Keratinocyte (primary cell): ENCODE data around the gene PSMD8.
"Not testable (repeated sequence)": the region's sequence is repeated elsewhere in the genome, so short reads cannot be mapped to it uniquely, and the experiment has no call there.

ENCODE experiments used
- CTCF ChIP-seq, 3 experiments: IDR thresholded peaks in 1 of 3; conservative IDR thresholded peaks in 1 of 3; optimal IDR thresholded peaks in 1 of 3; 2 replicates in 2 of 3; 3 replicates in 1 of 3; pipeline versions ENCODE3 to v1.5.1; 2011; ENCODE audit warnings: low read length in 3 of 3, mild to moderate bottlenecking in 3 of 3, moderate library complexity in 2 of 3, control low read depth in 1 of 3, inconsistent platforms in 1 of 3; ENCODE audit not compliant: insufficient read depth in 2 of 3; ENCODE audit errors: extremely low read depth in 1 of 3
- EZH2 ChIP-seq: IDR thresholded peaks from one replicate; pipeline ENCODE4 v1.6.1; 2012; ENCODE audit warnings: inconsistent platforms, mild to moderate bottlenecking, low read length, moderate library complexity

DNA sequence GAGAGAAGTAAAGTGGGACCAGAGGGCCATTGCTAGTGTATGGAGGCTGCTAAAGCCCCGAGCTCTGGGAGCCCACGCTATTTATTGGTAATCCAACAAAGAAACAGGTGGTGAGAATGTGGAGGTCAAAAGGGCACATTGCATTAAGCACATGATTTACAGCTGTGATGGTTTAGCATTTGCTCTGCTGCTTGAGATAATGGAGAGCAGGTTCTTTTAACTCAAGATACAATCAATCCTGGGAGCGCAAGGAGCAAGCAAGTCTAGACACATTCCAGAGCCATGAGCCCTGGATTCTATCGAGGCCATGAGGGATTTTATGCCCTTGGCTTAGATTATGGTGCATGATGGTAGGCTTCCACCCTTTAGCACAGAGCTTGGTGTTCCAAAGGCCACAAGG, 35.4 kb upstream of the PSMD8 start:
- TF ChIP-seq CTCF (optimal IDR thresholded peaks at IDR 0.05 in 1 of 3, IDR thresholded peaks at IDR 0.05 in 1 of 3, conservative IDR thresholded peaks at IDR 0.05 in 1 of 3; ENCODE audit: extremely low read depth in 1 of 3, insufficient read depth in 2 of 3, low read length in 3 of 3); EZH2: not testable (repeated sequence)
